A673 (cell line): Measurements from ENCODE around the gene MAEA. TPM values are rescaled to one million over a fixed set of nuclear protein-coding genes. Genes with fewer than 3 reads are reported as not detected.

Experiments used
- BruUV-seq: library from RNA; stranded (reverse); fragments of 400-500 nt; replicated peaks from 2 replicates; lab custom pipeline; 2021; lab: Mats Ljungman, UMichigan
- CTCF ChIA-PET: fragments of 300-600 bp; sonication (Branson Sonifier 250); formaldehyde crosslinking; loops from one replicate; lab custom pipeline; 2022; ENCODE audit warnings: antibody characterized with exemption; lab: Charles Lee
- POLR2A ChIA-PET: fragments of 300-600 bp; sonication (Branson Sonifier 250); formaldehyde crosslinking; loops from one replicate; lab custom pipeline; 2022; ENCODE audit warnings: antibody characterized with exemption; ENCODE audit not compliant: low non-redundant PET; lab: Charles Lee
- DNase-seq: peaks from one replicate; pipeline ENCODE4 v3.0.0-alpha.2; 2015; ENCODE audit warnings: low spot score
- H3K27ac ChIP-seq: fragments of 200-600 bp; sonication (generic); 2 replicates; pipeline ENCODE4 v1.5.1; 2016; ENCODE audit warnings: mixed run types, low read depth, mild to moderate bottlenecking, mixed read lengths, antibody characterized with exemption, low read length; ENCODE audit not compliant: poor library complexity, severe bottlenecking
- H3K27me3 ChIP-seq: fragments of 200-600 bp; sonication (generic); replicated peaks from 2 replicates; pipeline ENCODE4 v1.6.1; 2017; ENCODE audit warnings: mixed run types, low read depth, mild to moderate bottlenecking, mixed read lengths, antibody characterized with exemption, low read length; ENCODE audit not compliant: insufficient read depth, poor library complexity
- H3K36me3 ChIP-seq: fragments of 200-600 bp; sonication (generic); 2 replicates; pipeline ENCODE4 v1.6.1; 2016; ENCODE audit warnings: mixed run types, mild to moderate bottlenecking, mixed read lengths, antibody characterized with exemption, low read length; ENCODE audit not compliant: insufficient read depth, poor library complexity, severe bottlenecking
- H3K4me1 ChIP-seq: fragments of 200-600 bp; sonication (generic); 2 replicates; pipeline ENCODE4 v1.6.1; 2017; ENCODE audit warnings: mixed run types, mild to moderate bottlenecking, mixed read lengths, antibody characterized with exemption, low read length; ENCODE audit not compliant: insufficient read depth, poor library complexity, severe bottlenecking
- H3K4me3 ChIP-seq: fragments of 200-600 bp; sonication (generic); 2 replicates; pipeline ENCODE4 v1.5.1; 2016; ENCODE audit warnings: low read depth, mixed run types, mild to moderate bottlenecking, mixed read lengths, low read length; ENCODE audit not compliant: poor library complexity, severe bottlenecking
- H3K9me3 ChIP-seq: fragments of 200-600 bp; sonication (generic); 2 replicates; pipeline ENCODE4 v1.6.1; 2016; ENCODE audit warnings: mixed run types, low read depth, mild to moderate bottlenecking, mixed read lengths, antibody characterized with exemption, low read length; ENCODE audit not compliant: poor library complexity, severe bottlenecking
- EZH2 ChIP-seq: fragments of 200-600 bp; sonication (generic); IDR thresholded peaks from 2 replicates; pipeline ENCODE4 v1.6.1; 2017; ENCODE audit warnings: borderline replicate concordance, low read depth, mild to moderate bottlenecking, mixed read lengths, antibody characterized with exemption, low read length; ENCODE audit not compliant: poor library complexity, severe bottlenecking
- intact Hi-C: fragments of 100-400 bp; cut with micrococcal nuclease; formaldehyde crosslinking; loops from one replicate; pipeline ENCODE4 v1.10.0; 2022; ENCODE audit not compliant: unreplicated experiment
- total RNA-seq: library from RNA; stranded (reverse); gene quantifications from 2 replicates; pipeline ENCODE4 v1.2.3, GENCODE V29; 2021
- TF ChIP-seq, protein P1 (sequence below): fragments of 300-800, 200-600 bp; sonication (generic); conservative IDR thresholded peaks from 2 replicates; pipeline ENCODE4 v1.5.1; 2017; ENCODE audit warnings: low read depth, mild to moderate bottlenecking, antibody characterized with exemption, low read length, moderate library complexity, mixed read lengths

Gene MAEA
- total RNA-seq, 1 experiment from 2014 or later, result 87.0 TPM

DNA sequence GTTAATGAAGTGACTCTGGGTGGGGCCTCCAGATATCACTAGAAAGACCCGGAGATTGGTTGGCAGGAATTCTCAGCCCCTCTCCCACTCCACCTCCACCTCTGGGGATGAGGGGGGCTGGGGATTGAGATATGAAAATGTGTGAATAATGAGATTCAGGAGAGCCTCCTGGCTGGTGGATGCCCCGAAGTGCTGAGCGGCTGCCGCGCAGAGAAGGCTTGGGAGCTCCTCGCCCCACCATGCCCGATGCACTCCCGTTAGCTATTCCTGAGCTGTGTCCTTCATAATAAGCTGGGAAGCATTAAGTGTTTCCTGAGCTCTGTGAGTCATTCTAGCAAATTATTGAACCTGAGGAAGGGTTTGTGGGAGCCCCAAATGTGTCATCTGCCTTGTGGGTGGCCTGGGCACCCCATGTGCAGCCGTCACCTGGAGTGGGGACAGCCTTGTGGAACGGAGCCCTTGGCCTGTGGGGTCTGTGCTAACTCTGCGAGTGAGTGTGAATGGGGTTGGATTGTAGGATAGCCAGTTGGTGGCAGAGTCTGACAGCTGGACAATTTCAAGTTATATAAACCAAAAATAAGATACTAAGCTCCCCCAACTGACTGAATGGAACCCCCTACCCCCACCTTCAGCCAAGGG lies 4.4 kb upstream of the MAEA start:
- no peak for DNase-seq
- TF ChIP-seq, protein P1, sequence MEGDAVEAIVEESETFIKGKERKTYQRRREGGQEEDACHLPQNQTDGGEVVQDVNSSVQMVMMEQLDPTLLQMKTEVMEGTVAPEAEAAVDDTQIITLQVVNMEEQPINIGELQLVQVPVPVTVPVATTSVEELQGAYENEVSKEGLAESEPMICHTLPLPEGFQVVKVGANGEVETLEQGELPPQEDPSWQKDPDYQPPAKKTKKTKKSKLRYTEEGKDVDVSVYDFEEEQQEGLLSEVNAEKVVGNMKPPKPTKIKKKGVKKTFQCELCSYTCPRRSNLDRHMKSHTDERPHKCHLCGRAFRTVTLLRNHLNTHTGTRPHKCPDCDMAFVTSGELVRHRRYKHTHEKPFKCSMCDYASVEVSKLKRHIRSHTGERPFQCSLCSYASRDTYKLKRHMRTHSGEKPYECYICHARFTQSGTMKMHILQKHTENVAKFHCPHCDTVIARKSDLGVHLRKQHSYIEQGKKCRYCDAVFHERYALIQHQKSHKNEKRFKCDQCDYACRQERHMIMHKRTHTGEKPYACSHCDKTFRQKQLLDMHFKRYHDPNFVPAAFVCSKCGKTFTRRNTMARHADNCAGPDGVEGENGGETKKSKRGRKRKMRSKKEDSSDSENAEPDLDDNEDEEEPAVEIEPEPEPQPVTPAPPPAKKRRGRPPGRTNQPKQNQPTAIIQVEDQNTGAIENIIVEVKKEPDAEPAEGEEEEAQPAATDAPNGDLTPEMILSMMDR, result no peak
- no peak for TF ChIP-seq EZH2
- BruUV-seq, result no TSS peak
- no peaks in the 10 kb centered on the region for H3K9me3 ChIP-seq
- H3K36me3 ChIP-seq, result no peaks in the 10 kb centered on the region
- POLR2A ChIA-PET, result no interaction called here
- intact Hi-C loops, result loop anchor here (5.0 kb wide), 1 partner anchor 62 kb away; the partner anchor contains the start of gene UVSSA
- CTCF ChIA-PET, result no interaction called here
- no peak overlapping the region for H3K27ac ChIP-seq
- H3K4me3 ChIP-seq, result no peak overlapping the region
- H3K4me1 ChIP-seq, result peaks cover 5% of the 10 kb centered on the region
- H3K27me3 ChIP-seq, result no peaks in the 10 kb centered on the region

GRCh38 chr4:1285790-1286553 lies 3.7 kb upstream of the MAEA start:
- BruUV-seq, result no TSS peak
- Histone ChIP-seq H3K9me3 (no peaks in the 10 kb centered on the region), H3K27me3 (no peaks in the 10 kb centered on the region), H3K4me1 (peaks cover 5% of the 10 kb centered on the region), H3K36me3 (no peaks in the 10 kb centered on the region), H3K4me3 (no peak overlapping the region), H3K27ac (no peak overlapping the region)
- peak; percentile 32 for DNase-seq
- intact Hi-C loops, result loop anchor here (5.0 kb wide), 1 partner anchor 61 kb away; the partner anchor contains the start of gene UVSSA
- CTCF ChIA-PET, result no interaction called here
- TF ChIP-seq, protein P1, result no peak
- no peak for TF ChIP-seq EZH2
- POLR2A ChIA-PET, result no interaction called here

GRCh38 chr4:1288786-1289185 lies 905 bp upstream of the MAEA start:
- TF ChIP-seq EZH2, result no peak
- TF ChIP-seq, protein P1, result no peak
- H3K36me3 ChIP-seq, result no peaks in the 10 kb centered on the region
- peak overlapping the region; percentile 81 for H3K27ac ChIP-seq
- ChIA-PET POLR2A (no interaction called here), CTCF (no interaction called here)
- no peak for DNase-seq
- BruUV-seq, result no TSS peak
- H3K27me3 ChIP-seq, result no peaks in the 10 kb centered on the region
- H3K4me1 ChIP-seq, result peaks cover 9% of the 10 kb centered on the region
- intact Hi-C loops, result loop anchor here (5.0 kb wide), 1 partner anchor 59 kb away; the partner anchor contains the start of gene UVSSA
- no peaks in the 10 kb centered on the region for H3K9me3 ChIP-seq
- H3K4me3 ChIP-seq, result peak overlapping the region; percentile 97
